HepG2 (cell line): ENCODE measurements around the gene KATNA1. TPM values are rescaled to one million over a fixed set of nuclear protein-coding genes. Genes with fewer than 3 reads are reported as not detected.

Experiments used
- ATAC-seq: fragments of 200-7000 bp; cut with Tn5 transposase; 3 replicates; pipeline ENCODE4 v1.9.1; 2020; ENCODE audit warnings: mild to moderate bottlenecking, moderate library complexity
- BruUV-seq: library from RNA; stranded (reverse); fragments of 400-500 nt; replicated peaks from 2 replicates; lab custom pipeline; 2021; lab: Mats Ljungman, UMichigan
- CTCF ChIA-PET: fragments of 300-600 bp; formaldehyde crosslinking; extraction: SDS; loops from one replicate; lab custom pipeline; 2021; ENCODE audit warnings: low total read pairs, inconsistent platforms, low intra/inter-chr PET ratio; lab: Yijun Ruan, JAX
- POLR2A ChIA-PET: fragments of 350-600 bp; sonication (Branson Sonifier 250); formaldehyde crosslinking; loops from one replicate; lab custom pipeline; 2020; ENCODE audit warnings: antibody characterized with exemption, inconsistent platforms; lab: Yijun Ruan, JAX
- DNase-seq: peaks from one replicate; pipeline ENCODE4 v3.0.0-alpha.2; 2015; ENCODE audit warnings: low spot score
- FAIRE-seq: peaks from 3 replicates; lab custom pipeline; 2011; peaks lifted over from hg19 to GRCh38; lab: Jason Lieb, UNC
- H2AFZ ChIP-seq: one replicate; pipeline ENCODE4 v1.6.1; 2011; ENCODE audit warnings: low read length, inconsistent platforms
- H3K27ac ChIP-seq: fragments of 300-600 bp; 3 replicates; pipeline ENCODE4 v1.8.0; 2011; ENCODE audit warnings: mixed run types, mild to moderate bottlenecking, mixed read lengths, low read length, inconsistent platforms; ENCODE audit not compliant: insufficient read depth; ENCODE audit errors: extremely low read length
- H3K27me3 ChIP-seq, 2 experiments: fragments of 200-600 bp in 1 of 2; 2 replicates in 1 of 2; 3 replicates in 1 of 2; pipeline versions ENCODE4 v1.6.0 to v1.8.0; 2011; ENCODE audit warnings: low read length in 2 of 2, mild to moderate bottlenecking in 2 of 2, moderate library complexity in 2 of 2, inconsistent platforms in 1 of 2; ENCODE audit not compliant: insufficient read depth in 2 of 2, control insufficient read depth in 1 of 2
- H3K36me3 ChIP-seq, 2 experiments: fragments of 200-600 bp in 1 of 2; replicated peaks in 1 of 2; 2 replicates in 1 of 2; 3 replicates in 1 of 2; pipeline versions ENCODE4 v1.5.1 to v1.8.0; 2011; ENCODE audit warnings: low read length in 2 of 2, inconsistent platforms in 1 of 2; ENCODE audit not compliant: insufficient read depth in 2 of 2, control insufficient read depth in 1 of 2
- H3K4me1 ChIP-seq: 2 replicates; pipeline ENCODE4 v1.5.1; 2012; ENCODE audit warnings: low read length, inconsistent platforms; ENCODE audit not compliant: insufficient read depth
- H3K4me2 ChIP-seq: 2 replicates; pipeline ENCODE4 v1.6.0; 2011; ENCODE audit warnings: low read depth, low read length, inconsistent platforms
- H3K4me3 ChIP-seq, 3 experiments: fragments of 200-600 bp in 1 of 3; sonication (generic), shearing (Covaris generic) in 1 of 3; replicated peaks in 1 of 3; 2 replicates each; pipeline ENCODE4 v1.5.1; 2011 to 2016; ENCODE audit warnings: low read length in 3 of 3, inconsistent platforms in 2 of 3, low read depth in 2 of 3, mild to moderate bottlenecking in 2 of 3, control low read depth in 1 of 3, mixed read lengths in 1 of 3; ENCODE audit not compliant: insufficient read depth in 1 of 3
- H3K79me2 ChIP-seq: one replicate; pipeline ENCODE4 v1.6.1; 2011; ENCODE audit warnings: low read length, inconsistent platforms; ENCODE audit not compliant: insufficient read depth
- H3K9ac ChIP-seq: 2 replicates; pipeline ENCODE4 v1.6.0; 2011; ENCODE audit warnings: mild to moderate bottlenecking, low read depth, low read length, inconsistent platforms; ENCODE audit not compliant: insufficient read depth
- H3K9me3 ChIP-seq: 2 replicates; pipeline ENCODE4 v1.5.1; 2012; ENCODE audit warnings: mild to moderate bottlenecking, low read length
- H4K20me1 ChIP-seq: 2 replicates; pipeline ENCODE4 v1.6.0; 2011; ENCODE audit warnings: inconsistent platforms, mild to moderate bottlenecking, low read length, moderate library complexity; ENCODE audit not compliant: insufficient read depth
- ADNP ChIP-seq: sonication (generic); formaldehyde crosslinking; IDR thresholded peaks from 2 replicates; pipeline ENCODE4 v1.4.0; 2020; ENCODE audit warnings: missing genetic modification reagents
- CBFB ChIP-seq: sonication (generic); formaldehyde crosslinking; IDR thresholded peaks from 2 replicates; pipeline ENCODE4 v1.4.0; 2020; ENCODE audit warnings: missing genetic modification reagents
- CREM ChIP-seq, 2 experiments: sonication (generic) in 1 of 2; formaldehyde crosslinking in 1 of 2; IDR thresholded peaks; 2 replicates each; pipeline versions ENCODE4 v1.4.0 to v1.6.1; 2016 to 2020; ENCODE audit warnings: antibody characterized with exemption in 1 of 2, mild to moderate bottlenecking in 1 of 2, missing genetic modification reagents in 1 of 2
- FOXJ3 ChIP-seq: sonication (generic); formaldehyde crosslinking; IDR thresholded peaks from 2 replicates; pipeline ENCODE4 v1.4.0; 2020; ENCODE audit warnings: missing genetic modification reagents, mild to moderate bottlenecking, borderline replicate concordance
- HCFC1 ChIP-seq: fragments of 150-350 bp; IDR thresholded peaks from 2 replicates; pipeline ENCODE4 v1.6.1; 2014; ENCODE audit warnings: low read depth, low read length
- MEIS1 ChIP-seq: sonication (generic); formaldehyde crosslinking; IDR thresholded peaks from 2 replicates; pipeline ENCODE4 v1.9.0; 2021; ENCODE audit warnings: mild to moderate bottlenecking, missing genetic modification reagents, moderate library complexity, borderline replicate concordance
- POLR2G ChIP-seq: fragments of 200-400 bp; formaldehyde crosslinking; IDR thresholded peaks from 2 replicates; pipeline ENCODE4 v1.6.1; 2018; ENCODE audit warnings: mild to moderate bottlenecking, low read depth, low read length, moderate library complexity
- STAT5B ChIP-seq: sonication (generic); formaldehyde crosslinking; IDR thresholded peaks from 2 replicates; pipeline ENCODE4 v1.4.0; 2020; ENCODE audit warnings: missing genetic modification reagents
- ZBTB4 ChIP-seq: sonication (generic); formaldehyde crosslinking; IDR thresholded peaks from 2 replicates; pipeline ENCODE4 v1.4.0; 2020; ENCODE audit warnings: missing genetic modification reagents, mild to moderate bottlenecking, borderline replicate concordance
- ZBTB46 ChIP-seq: sonication (generic); formaldehyde crosslinking; IDR thresholded peaks from 2 replicates; pipeline ENCODE4 v1.4.0; 2020; ENCODE audit warnings: mild to moderate bottlenecking, missing genetic modification reagents, borderline replicate concordance
- WGBS: methylation state at CpG from one replicate; pipeline ENCODE4 v1.1.6; 2017; ENCODE audit warnings: low lambda C conversion rate; 5-methylcytosine and 5-hydroxymethylcytosine counted together
- in situ Hi-C: cut with HindIII; loops from 2 replicates; pipeline ENCODE4 v1.10.0; 2017; ENCODE audit warnings: low pct_unique_long_range_greater_than_20kb; ENCODE audit not compliant: extremely low pct_ligation_motif_present
- intact Hi-C: fragments of 100-400 bp; cut with micrococcal nuclease; formaldehyde crosslinking; loops from one replicate; pipeline ENCODE4 v1.10.0; 2022; ENCODE audit not compliant: unreplicated experiment
- polyA plus RNA-seq, 8 experiments: library from polyadenylated mRNA; depleted of rRNA in 3 of 8; stranded (reverse) in 7 of 8; unstranded in 1 of 8; fragments of >200 nt; fragmentation: Illumina TruSeq in 4 of 8; extraction: Trizol in 4 of 8; gene quantifications; 2 replicates each; pipeline versions ENCODE4 v1.2.1 to v1.2.3, GENCODE V29; 2011 to 2016; ENCODE audit warnings: low read depth in 4 of 8, missing spikeins in 1 of 8, mixed read lengths in 1 of 8; ENCODE audit not compliant: insufficient read depth in 1 of 8
- total RNA-seq, 5 experiments: library from RNA; depleted of rRNA; stranded (reverse); fragments of >200 nt; fragmentation: Illumina TruSeq; extraction: Trizol; gene quantifications; 2 replicates each; pipeline ENCODE4 v1.2.3, GENCODE V29; 2016; ENCODE audit warnings: low read depth in 1 of 5
- TF ChIP-seq, protein P1 (sequence below): sonication (generic); formaldehyde crosslinking; IDR thresholded peaks from 2 replicates; pipeline ENCODE4 v1.5.1; 2020; ENCODE audit warnings: missing genetic modification reagents, mild to moderate bottlenecking, borderline replicate concordance
- TF ChIP-seq, protein P2 (sequence below): sonication (generic); formaldehyde crosslinking; IDR thresholded peaks from 2 replicates; pipeline ENCODE4 v1.4.0; 2020; ENCODE audit warnings: missing genetic modification reagents; ENCODE audit errors: not compliant biosample characterization

Gene KATNA1
- total and polyA plus RNA-seq, 2 of the 13 experiments (the other 11 are each of a cell fraction or from before 2014, with no cell fraction given) = 14.8 to 25.3 TPM

- DNase-seq (peak; percentile 44), ATAC-seq (peak; percentile 75), FAIRE-seq (no peak)
- intact Hi-C loops (loop anchor here (1.0 to 5.0 kb wide), 4 partner anchors 20 to 360 kb away; partner anchors contain the start of genes KATNA1, LATS1 and PPIL4), in situ Hi-C loops (loop anchor here (5.0 to 10.0 kb wide), 2 partner anchors 81 to 148 kb away; partner anchors contain the start of genes KATNA1 and LATS1)
- H3K27me3 ChIP-seq = no peaks in the 10 kb centered on the region; a peak in 1 of 5 replicates
- TSS peak; percentile 95 for BruUV-seq
- no peaks in the 10 kb centered on the region for H3K9me3 ChIP-seq
- H3K9ac ChIP-seq = peak overlapping the region; percentile 83
- no peaks in the 10 kb centered on the region for H3K36me3 ChIP-seq
- H4K20me1 ChIP-seq = peaks cover 10% of the 10 kb centered on the region
- H3K4me1 ChIP-seq = peaks cover 42% of the 10 kb centered on the region
- no peak overlapping the region for H2AFZ ChIP-seq
- H3K79me2 ChIP-seq = peaks cover 45% of the 10 kb centered on the region
- WGBS = 1% methylated on average over 26 of the region's 81 CpGs
- H3K4me3 ChIP-seq = peak overlapping the region; percentile 97 to 98 (median 98)
- peak overlapping the region; percentile 93 for H3K4me2 ChIP-seq
- peak overlapping the region; percentile 87 for H3K27ac ChIP-seq
- ChIA-PET POLR2A (interaction anchor here (0.8 to 4.3 kb wide), 8 partner anchors 9 to 183 kb away, joined by 3 to 36 read pairs (median 6); partner anchors contain the start of genes LATS1, PCMT1 and PPIL4), CTCF (no interaction called here)
- TF ChIP-seq, protein P1, sequence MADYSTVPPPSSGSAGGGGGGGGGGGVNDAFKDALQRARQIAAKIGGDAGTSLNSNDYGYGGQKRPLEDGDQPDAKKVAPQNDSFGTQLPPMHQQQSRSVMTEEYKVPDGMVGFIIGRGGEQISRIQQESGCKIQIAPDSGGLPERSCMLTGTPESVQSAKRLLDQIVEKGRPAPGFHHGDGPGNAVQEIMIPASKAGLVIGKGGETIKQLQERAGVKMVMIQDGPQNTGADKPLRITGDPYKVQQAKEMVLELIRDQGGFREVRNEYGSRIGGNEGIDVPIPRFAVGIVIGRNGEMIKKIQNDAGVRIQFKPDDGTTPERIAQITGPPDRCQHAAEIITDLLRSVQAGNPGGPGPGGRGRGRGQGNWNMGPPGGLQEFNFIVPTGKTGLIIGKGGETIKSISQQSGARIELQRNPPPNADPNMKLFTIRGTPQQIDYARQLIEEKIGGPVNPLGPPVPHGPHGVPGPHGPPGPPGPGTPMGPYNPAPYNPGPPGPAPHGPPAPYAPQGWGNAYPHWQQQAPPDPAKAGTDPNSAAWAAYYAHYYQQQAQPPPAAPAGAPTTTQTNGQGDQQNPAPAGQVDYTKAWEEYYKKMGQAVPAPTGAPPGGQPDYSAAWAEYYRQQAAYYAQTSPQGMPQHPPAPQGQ (CRISPR knock-in tag) = no peak
- TF ChIP-seq FOXJ3 (CRISPR knock-in tag) = no peak; the same call in 1 of the 2 replicates
- TF ChIP-seq ADNP = no peak
- TF ChIP-seq, protein P2, sequence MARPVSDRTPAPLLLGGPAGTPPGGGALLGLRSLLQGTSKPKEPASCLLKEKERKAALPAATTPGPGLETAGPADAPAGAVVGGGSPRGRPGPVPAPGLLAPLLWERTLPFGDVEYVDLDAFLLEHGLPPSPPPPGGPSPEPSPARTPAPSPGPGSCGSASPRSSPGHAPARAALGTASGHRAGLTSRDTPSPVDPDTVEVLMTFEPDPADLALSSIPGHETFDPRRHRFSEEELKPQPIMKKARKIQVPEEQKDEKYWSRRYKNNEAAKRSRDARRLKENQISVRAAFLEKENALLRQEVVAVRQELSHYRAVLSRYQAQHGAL = no peak
- TF ChIP-seq ZBTB4 (CRISPR knock-in tag) = no peak
- TF ChIP-seq MEIS1 (CRISPR knock-in tag) = peak; percentile 21; the same call in 1 of the 2 replicates
- no peak for TF ChIP-seq STAT5B
- peak; percentile 45; the same call in 1 of the 2 replicates for TF ChIP-seq CBFB (CRISPR knock-in tag)
- TF ChIP-seq HCFC1 = no peak
- TF ChIP-seq POLR2G = peak; percentile 73
- no peak for TF ChIP-seq CREM (IDR thresholded peaks at IDR 0.05)
- peak; percentile 4; the same call in 1 of the 2 replicates for TF ChIP-seq CREM (CRISPR knock-in tag; IDR thresholded peaks at IDR 0.05)
- peak; percentile 23; the same call in 1 of the 2 replicates for TF ChIP-seq ZBTB46
Measured at GRCh38 chr6:149566410-149567193, 81.9 kb downstream of the KATNA1 start.
